Prostate gland (tissue), 2 donors: ENCODE measurements around the gene OGDH. TPM values are rescaled to one million over a fixed set of nuclear protein-coding genes. Genes with fewer than 3 reads are reported as not detected.

ENCODE experiments used
- DNase-seq: peaks from one replicate; pipeline ENCODE4 v3.0.0-alpha.2; 2019; ENCODE audit warnings: low spot score
- H3K27ac ChIP-seq, 2 donors: fragments of 200-600 bp; sonication (generic); 2 replicates each; pipeline ENCODE4 v1.5.1; 2017 to 2019
- H3K27me3 ChIP-seq: fragments of 200-600 bp; sonication (generic); replicated peaks from 2 replicates; pipeline ENCODE4 v1.5.1; 2019; ENCODE audit not compliant: insufficient read depth
- H3K36me3 ChIP-seq, 2 donors: fragments of 200-600 bp; sonication (generic); 1 replicate in 1 of 2; 2 replicates in 1 of 2; pipeline versions ENCODE4 v1.5.1 to v1.8.1; 2017 to 2019
- H3K4me1 ChIP-seq: fragments of 200-600 bp; sonication (generic); replicated peaks from 2 replicates; pipeline ENCODE4 v1.5.1; 2019
- H3K4me3 ChIP-seq, 2 donors: fragments of 200-600 bp; sonication (generic); 2 replicates each; pipeline ENCODE4 v1.5.1; 2017 to 2019
- H3K9me3 ChIP-seq: fragments of 200-600 bp; sonication (generic); 2 replicates; pipeline ENCODE4 v1.5.1; 2017
- CTCF ChIP-seq, 4 experiments: fragments of 200-600 bp in 2 of 4; fragments of 450-650 bp in 2 of 4; sonication (generic) in 2 of 4; IDR thresholded peaks; 1 replicate in 3 of 4; 2 replicates in 1 of 4; pipeline ENCODE4 v1.5.1; 2016 to 2019; ENCODE audit warnings: antibody characterized with exemption in 4 of 4, mild to moderate bottlenecking in 2 of 4, moderate library complexity in 2 of 4
- POLR2A ChIP-seq: fragments of 450-650 bp; IDR thresholded peaks from one replicate; pipeline ENCODE4 v1.6.1; 2016; ENCODE audit warnings: antibody characterized with exemption, mild to moderate bottlenecking
- POLR2AphosphoS5 ChIP-seq: sonication (generic); formaldehyde crosslinking; IDR thresholded peaks from one replicate; pipeline ENCODE4 v1.6.1; 2017; ENCODE audit warnings: antibody characterized with exemption
- WGBS: methylation state at CpG from one replicate; pipeline ENCODE4 v1.1.5; 2018; 5-methylcytosine and 5-hydroxymethylcytosine counted together
- intact Hi-C: fragments of 100-400 bp; cut with DNase I; formaldehyde crosslinking; loops from one replicate; pipeline ENCODE4 v1.14.2; 2022
- total RNA-seq, 2 donors: library from RNA; depleted of rRNA; stranded (reverse); fragments of >200 nt; gene quantifications; one replicate each; pipeline ENCODE4 v1.1.0, GENCODE V29; 2016

OGDH gene
- total RNA-seq, 2 donors from 2014 or later = 70.4 to 96.9 TPM

GRCh38 chr7:44629829-44630522, 23.5 kb downstream of the OGDH start:
- H3K4me1 ChIP-seq = peaks cover 16% of the 10 kb centered on the region
- H3K27ac ChIP-seq = no peak overlapping the region
- 76% methylated on average over 13 of the region's 13 CpGs for WGBS

GRCh38 chr7:44630792-44631457, 24.5 kb downstream of the OGDH start:
- 83% methylated on average over 11 of the region's 11 CpGs for WGBS
- Histone ChIP-seq H3K36me3 (no peaks in the 10 kb centered on the region), H3K27ac (no peak overlapping the region), H3K27me3 (no peaks in the 10 kb centered on the region), H3K4me1 (peaks cover 16% of the 10 kb centered on the region), H3K4me3 (no peak overlapping the region), H3K9me3 (no peaks in the 10 kb centered on the region)
- intact Hi-C loops = no loop called here
- DNase-seq = no peak
- TF ChIP-seq POLR2AphosphoS5 = no peak
- no peak for TF ChIP-seq CTCF (IDR thresholded peaks at IDR 0.05)
- TF ChIP-seq POLR2A = no peak

More at GRCh38 chr7:44629829-44630522, 23.5 kb downstream of the OGDH start:
- Histone ChIP-seq H3K27me3 (no peaks in the 10 kb centered on the region), H3K36me3 (no peaks in the 10 kb centered on the region), H3K9me3 (no peaks in the 10 kb centered on the region), H3K4me3 (no peak overlapping the region)
- DNase-seq = no peak
- no peak for TF ChIP-seq POLR2AphosphoS5
- TF ChIP-seq CTCF (IDR thresholded peaks at IDR 0.05) = no peak
- no peak for TF ChIP-seq POLR2A
- intact Hi-C loops = no loop called here

- intact Hi-C loops = no loop called here
- Histone ChIP-seq H3K4me3 (no peak overlapping the region), H3K4me1 (peaks cover 16% of the 10 kb centered on the region), H3K27ac (peak overlapping the region in 1 of 2 donors; percentile 14), H3K9me3 (no peaks in the 10 kb centered on the region), H3K36me3 (no peaks in the 10 kb centered on the region), H3K27me3 (no peaks in the 10 kb centered on the region)
- TF ChIP-seq CTCF (IDR thresholded peaks at IDR 0.05) = no peak
- peak; percentile 10 for TF ChIP-seq POLR2AphosphoS5
- TF ChIP-seq POLR2A = no peak
- no peak for DNase-seq
- 36% methylated on average over 6 of the region's 6 CpGs for WGBS
These were observed 25.2 kb downstream of the OGDH start for GRCh38 chr7:44631458-44632115.

GRCh38 chr7:44632196-44632595, 25.8 kb downstream of the OGDH start:
- Histone ChIP-seq H3K4me3 (no peak overlapping the region), H3K9me3 (no peaks in the 10 kb centered on the region), H3K27ac (peak overlapping the region in 1 of 2 donors; percentile 14), H3K36me3 (no peaks in the 10 kb centered on the region), H3K4me1 (peaks cover 16% of the 10 kb centered on the region), H3K27me3 (no peaks in the 10 kb centered on the region)
- intact Hi-C loops = no loop called here
- no peak for DNase-seq
- TF ChIP-seq POLR2AphosphoS5 (no peak), CTCF (IDR thresholded peaks at IDR 0.05) (no peak), POLR2A (no peak)
- WGBS = 88% methylated on average over 4 of the region's 4 CpGs
